Mucosa of stomach (tissue), 1 donor: Measurements from ENCODE around the gene HSPB2.

Experiments
- H3K27me3 ChIP-seq: one replicate; pipeline ENCODE4 v1.7.0; 2013; ENCODE audit warnings: mild to moderate bottlenecking, low read length; ENCODE audit not compliant: control insufficient read depth, insufficient read depth
- H3K36me3 ChIP-seq: one replicate; pipeline ENCODE4 v1.7.0; 2013; ENCODE audit warnings: low read length; ENCODE audit not compliant: control insufficient read depth, insufficient read depth
- H3K4me1 ChIP-seq: one replicate; pipeline ENCODE4 v1.7.0; 2013; ENCODE audit warnings: mild to moderate bottlenecking, low read length; ENCODE audit not compliant: control insufficient read depth, insufficient read depth
- H3K4me3 ChIP-seq: one replicate; pipeline ENCODE4 v1.7.0; 2013; ENCODE audit warnings: low read length
- H3K9ac ChIP-seq: one replicate; pipeline ENCODE4 v1.7.0; 2013; ENCODE audit warnings: mild to moderate bottlenecking, low read length, moderate library complexity
- H3K9me3 ChIP-seq: one replicate; pipeline ENCODE4 v1.7.0; 2013; ENCODE audit warnings: mild to moderate bottlenecking, low read length, moderate library complexity; ENCODE audit not compliant: control insufficient read depth
- donor health status: Pancreatic carcinoma.

Gene HSPB2

GRCh38 chr11:111945198-111945597 is 32.7 kb downstream of the HSPB2 start:
- H3K4me3 ChIP-seq, result no peak overlapping the region
- no peaks in the 10 kb centered on the region for H3K27me3 ChIP-seq
- H3K36me3 ChIP-seq, result no peaks in the 10 kb centered on the region
- H3K4me1 ChIP-seq, result peaks cover 8% of the 10 kb centered on the region
- H3K9me3 ChIP-seq, result no peaks in the 10 kb centered on the region
- no peak overlapping the region for H3K9ac ChIP-seq

DNA sequence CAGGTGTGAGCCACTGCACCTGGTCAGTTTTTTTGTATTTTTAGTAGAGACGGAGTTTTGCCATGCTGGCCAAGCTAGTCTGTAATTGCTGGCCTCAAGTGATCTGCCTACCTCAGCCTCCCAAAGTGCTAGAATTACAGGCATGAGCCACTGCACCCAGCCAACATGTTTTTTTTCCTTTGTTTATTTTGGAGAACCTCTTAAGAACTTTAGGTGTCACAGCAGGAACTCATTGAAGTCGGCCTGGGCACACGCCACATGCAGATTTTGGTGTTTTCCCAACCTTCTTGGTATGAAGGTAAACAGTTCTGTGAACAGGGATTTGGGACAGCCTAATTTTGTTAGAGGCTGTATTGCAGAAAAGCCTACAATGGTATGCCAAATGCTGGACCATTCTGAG is 34.0 kb downstream of the HSPB2 start:
- H3K36me3 ChIP-seq, result no peaks in the 10 kb centered on the region
- peaks cover 8% of the 10 kb centered on the region for H3K4me1 ChIP-seq
- no peak overlapping the region for H3K4me3 ChIP-seq
- no peaks in the 10 kb centered on the region for H3K9me3 ChIP-seq
- no peaks in the 10 kb centered on the region for H3K27me3 ChIP-seq
- H3K9ac ChIP-seq, result no peak overlapping the region

DNA sequence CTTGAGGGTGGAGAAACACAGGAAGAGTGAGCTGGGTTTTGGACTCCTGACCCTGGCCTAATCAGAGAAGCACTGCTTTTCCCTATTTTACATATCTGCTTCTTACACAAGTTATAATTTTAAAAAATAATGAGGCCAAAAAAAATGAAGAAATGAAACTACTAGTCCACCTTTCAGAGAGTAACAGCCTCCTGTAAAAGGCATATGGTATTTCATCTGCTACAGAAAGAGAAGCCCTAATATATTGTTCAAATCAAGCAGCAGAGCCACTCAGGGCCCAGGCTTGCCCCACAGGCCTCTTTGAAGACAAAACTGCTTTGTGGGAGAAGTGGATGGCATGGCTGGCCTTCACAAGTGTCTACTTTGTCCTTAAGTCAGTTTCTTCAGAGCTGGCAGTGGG is 34.6 kb downstream of the HSPB2 start:
- peaks cover 8% of the 10 kb centered on the region for H3K4me1 ChIP-seq
- H3K9me3 ChIP-seq, result no peaks in the 10 kb centered on the region
- no peak overlapping the region for H3K4me3 ChIP-seq
- no peak overlapping the region for H3K9ac ChIP-seq
- H3K27me3 ChIP-seq, result no peaks in the 10 kb centered on the region
- no peaks in the 10 kb centered on the region for H3K36me3 ChIP-seq

GRCh38 chr11:111949519-111950426 is 37.2 kb downstream of the HSPB2 start:
- Histone ChIP-seq H3K4me1 (no peaks in the 10 kb centered on the region), H3K36me3 (no peaks in the 10 kb centered on the region), H3K4me3 (no peak overlapping the region), H3K9ac (no peak overlapping the region), H3K27me3 (no peaks in the 10 kb centered on the region), H3K9me3 (no peaks in the 10 kb centered on the region)

DNA sequence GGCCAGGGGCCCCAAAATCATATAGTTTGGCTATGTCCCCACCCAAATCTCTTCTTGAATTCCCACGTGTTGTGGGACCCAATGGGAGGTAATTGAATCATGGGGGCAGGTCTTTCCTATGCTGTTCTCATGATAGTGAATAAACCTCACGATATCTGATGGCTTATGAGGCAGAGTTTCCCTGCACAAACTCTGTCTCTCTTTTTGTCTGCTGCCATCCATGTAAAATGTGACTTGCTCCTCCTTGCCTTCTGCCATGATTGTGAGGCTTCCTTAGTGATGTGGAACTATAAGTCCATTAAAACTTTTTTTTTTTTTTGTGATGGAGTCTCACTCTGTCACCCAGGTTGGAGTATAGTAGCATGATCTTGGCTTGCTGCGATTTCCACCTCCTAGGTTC is 39.0 kb downstream of the HSPB2 start:
- Histone ChIP-seq H3K27me3 (no peaks in the 10 kb centered on the region), H3K9ac (no peak overlapping the region), H3K4me1 (no peaks in the 10 kb centered on the region), H3K4me3 (no peak overlapping the region), H3K36me3 (no peaks in the 10 kb centered on the region), H3K9me3 (no peaks in the 10 kb centered on the region)

DNA sequence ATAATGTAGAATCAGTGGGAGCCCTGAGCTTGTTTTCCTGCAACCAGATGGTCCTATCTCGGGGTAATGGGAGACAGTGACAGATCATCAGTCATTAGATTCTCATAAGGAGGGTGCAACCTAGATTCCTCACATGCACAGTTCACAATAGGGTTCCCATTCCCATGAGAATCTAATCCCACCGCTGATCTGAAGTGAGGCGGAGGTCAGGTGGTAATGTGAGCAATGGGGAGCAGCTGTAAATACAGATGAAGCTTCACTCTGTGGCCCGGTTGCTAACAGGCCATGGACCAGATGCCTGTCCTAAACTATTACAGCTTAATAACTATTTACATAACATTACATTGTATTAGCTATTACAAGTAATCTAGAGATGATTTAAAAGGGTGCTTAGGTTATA is 41.6 kb downstream of the HSPB2 start:
- Histone ChIP-seq H3K9me3 (no peaks in the 10 kb centered on the region), H3K9ac (no peak overlapping the region), H3K4me1 (no peaks in the 10 kb centered on the region), H3K4me3 (no peak overlapping the region), H3K27me3 (no peaks in the 10 kb centered on the region), H3K36me3 (no peaks in the 10 kb centered on the region)

DNA sequence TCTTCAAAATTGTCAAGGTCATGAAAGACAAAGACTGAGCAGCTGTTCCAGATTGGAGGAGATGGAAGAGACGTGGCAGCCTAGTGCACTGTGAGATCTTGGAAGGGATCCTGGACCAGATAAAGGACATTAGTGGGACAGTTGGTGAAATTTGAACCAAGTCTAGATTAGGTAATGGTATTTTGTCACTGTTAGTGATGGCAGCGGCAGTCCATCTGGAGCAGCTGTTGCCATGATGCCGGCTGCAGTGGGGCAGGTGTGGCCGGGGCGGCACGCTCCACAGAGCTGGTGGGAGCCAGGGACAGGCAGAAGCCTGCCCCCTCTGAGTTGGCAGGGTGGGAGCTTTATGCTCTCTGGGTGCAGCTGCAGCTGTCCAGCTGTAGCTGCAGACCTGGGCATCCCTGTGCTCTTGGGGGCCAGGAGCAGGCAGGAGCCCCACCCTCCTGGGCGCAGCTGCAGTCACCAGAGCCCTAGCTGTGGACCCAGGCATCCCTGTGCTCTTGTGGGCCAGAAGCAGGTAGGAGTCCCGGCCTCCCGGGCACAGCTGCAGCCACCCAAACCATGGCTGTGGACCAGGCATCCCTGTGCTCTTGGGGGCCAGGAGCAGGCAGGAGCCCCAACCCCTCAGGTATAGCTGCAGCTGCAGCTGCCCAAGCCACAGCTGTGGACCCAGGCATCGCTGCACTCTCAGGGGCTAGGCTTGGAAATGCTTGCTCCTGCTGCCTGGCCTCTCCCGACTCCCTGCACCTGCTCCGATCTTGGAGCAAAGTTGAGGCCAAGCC is 45.3 kb downstream of the HSPB2 start:
- H3K9me3 ChIP-seq, result no peaks in the 10 kb centered on the region
- H3K36me3 ChIP-seq, result no peaks in the 10 kb centered on the region
- no peak overlapping the region for H3K9ac ChIP-seq
- H3K27me3 ChIP-seq, result no peaks in the 10 kb centered on the region
- H3K4me3 ChIP-seq, result no peak overlapping the region
- peaks cover 16% of the 10 kb centered on the region for H3K4me1 ChIP-seq

DNA sequence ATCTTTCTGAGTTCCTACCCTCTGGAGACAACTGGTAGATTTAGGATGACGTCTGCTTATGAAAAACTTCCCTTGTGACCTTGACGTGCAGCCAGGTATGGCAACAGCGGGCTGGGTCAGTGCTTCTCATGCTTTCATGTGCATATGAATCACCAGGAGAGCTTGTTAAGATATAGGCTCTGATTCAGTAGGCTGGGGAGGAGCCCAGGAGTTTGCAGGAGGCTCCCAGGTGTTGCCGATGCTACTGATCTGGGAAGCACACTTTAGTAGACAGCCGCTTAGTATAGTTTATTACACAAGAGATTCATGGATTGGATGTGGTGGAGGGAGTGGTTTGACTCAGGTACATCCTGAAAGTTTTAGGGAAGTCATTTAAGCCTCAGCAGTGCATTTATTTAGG is 48.4 kb downstream of the HSPB2 start:
- Histone ChIP-seq H3K4me3 (no peak overlapping the region), H3K9me3 (no peaks in the 10 kb centered on the region), H3K27me3 (no peaks in the 10 kb centered on the region), H3K36me3 (no peaks in the 10 kb centered on the region), H3K4me1 (peaks cover 16% of the 10 kb centered on the region), H3K9ac (no peak overlapping the region)

DNA sequence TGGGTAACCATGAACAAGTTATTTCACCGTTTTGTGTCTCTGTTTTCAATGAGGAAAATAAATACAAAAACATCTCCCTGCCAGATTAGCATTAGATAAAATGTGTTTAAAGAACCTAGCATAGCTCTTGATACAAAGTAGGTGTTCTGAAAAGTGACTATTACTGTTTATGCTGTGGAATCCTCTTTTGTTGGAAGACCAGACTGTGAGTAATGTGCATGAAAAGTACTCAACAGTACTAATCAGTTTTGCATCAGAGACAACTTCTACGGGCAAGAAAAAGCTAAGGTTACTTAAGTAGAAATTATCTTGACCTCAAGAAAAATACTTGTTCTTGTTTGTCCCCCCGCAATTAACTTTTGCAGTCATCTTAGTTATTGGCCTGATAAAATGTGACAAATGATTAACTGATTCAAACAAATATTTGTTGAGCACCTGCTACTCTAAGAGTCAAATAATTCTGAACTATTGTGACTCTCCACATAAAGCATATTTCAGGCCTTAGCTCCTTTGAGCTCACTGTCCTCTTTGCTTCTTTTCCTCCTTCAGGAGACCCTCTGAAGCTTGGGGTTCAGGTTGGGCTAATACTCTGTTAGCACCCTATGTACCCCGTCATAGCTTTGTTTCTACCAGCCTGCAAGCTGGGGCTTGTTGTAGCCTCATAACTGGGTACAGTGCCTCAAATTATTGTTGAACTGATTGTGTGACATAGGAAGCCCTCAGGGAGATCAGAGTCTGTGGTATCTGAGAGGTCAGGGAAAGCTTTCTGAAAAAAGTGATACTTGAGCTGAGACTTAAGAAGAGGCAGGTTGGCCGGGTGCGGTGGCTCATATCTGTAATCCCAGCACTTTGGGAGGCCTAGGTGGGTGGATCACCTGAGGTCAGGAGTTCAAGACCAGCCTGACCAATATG is 49.1 kb downstream of the HSPB2 start:
- Histone ChIP-seq H3K9me3 (no peaks in the 10 kb centered on the region), H3K36me3 (no peaks in the 10 kb centered on the region), H3K9ac (no peak overlapping the region), H3K4me1 (peaks cover 17% of the 10 kb centered on the region), H3K4me3 (no peak overlapping the region), H3K27me3 (no peaks in the 10 kb centered on the region)
